Placental pericyte (primary cell): ENCODE data around the gene HSPB9. TPM values are rescaled to one million over a fixed set of nuclear protein-coding genes. Genes with fewer than 3 reads are reported as not detected.

ENCODE experiments used
- total RNA-seq: library from RNA; depleted of rRNA; stranded (reverse); fragments of >200 nt; gene quantifications from 2 replicates; pipeline ENCODE4 v1.2.3, GENCODE V29; 2012

The HSPB9 gene, protein sequence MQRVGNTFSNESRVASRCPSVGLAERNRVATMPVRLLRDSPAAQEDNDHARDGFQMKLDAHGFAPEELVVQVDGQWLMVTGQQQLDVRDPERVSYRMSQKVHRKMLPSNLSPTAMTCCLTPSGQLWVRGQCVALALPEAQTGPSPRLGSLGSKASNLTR
- not detected in 2 replicates for total RNA-seq

DNA sequence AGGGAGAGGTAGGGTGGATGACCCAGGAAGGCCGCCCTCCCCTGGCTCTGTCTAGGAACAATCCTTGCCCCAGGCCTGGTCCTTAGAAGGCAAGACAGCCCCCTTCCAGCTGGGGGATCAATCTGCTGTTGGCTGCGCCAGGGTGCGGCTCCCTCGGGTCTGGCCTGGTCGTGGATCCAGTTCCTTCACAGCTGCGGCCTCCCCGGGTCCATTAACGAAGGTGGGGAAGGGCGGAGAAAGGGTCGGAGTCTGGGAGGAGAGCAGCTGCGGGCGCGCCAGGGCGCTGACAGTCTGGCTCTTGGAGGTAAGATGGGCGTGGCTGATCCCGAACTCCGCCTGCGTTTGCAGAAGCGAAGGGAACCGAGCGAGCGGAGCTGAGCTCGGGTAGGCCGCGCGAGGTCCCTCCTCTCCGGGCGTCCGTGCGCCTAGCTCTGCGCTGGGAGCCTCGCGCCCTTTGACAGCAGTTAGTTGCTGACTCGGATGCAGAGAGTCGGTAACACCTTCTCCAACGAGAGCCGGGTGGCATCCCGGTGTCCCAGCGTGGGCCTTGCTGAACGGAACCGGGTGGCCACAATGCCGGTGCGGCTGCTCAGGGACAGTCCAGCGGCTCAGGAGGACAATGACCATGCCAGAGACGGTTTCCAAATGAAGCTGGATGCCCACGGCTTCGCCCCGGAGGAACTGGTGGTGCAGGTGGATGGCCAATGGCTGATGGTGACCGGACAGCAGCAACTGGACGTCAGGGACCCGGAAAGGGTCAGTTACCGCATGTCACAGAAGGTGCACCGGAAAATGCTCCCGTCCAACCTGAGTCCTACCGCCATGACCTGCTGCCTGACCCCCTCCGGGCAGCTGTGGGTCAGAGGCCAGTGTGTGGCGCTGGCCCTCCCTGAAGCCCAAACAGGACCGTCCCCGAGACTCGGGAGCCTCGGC is at the start of gene HSPB9:
Gene HSPB9, plus strand, starts transcription at position 434 of the 933 bp plus-strand sequence. Its CDS starts 47 bp downstream, at position 481.

DNA sequence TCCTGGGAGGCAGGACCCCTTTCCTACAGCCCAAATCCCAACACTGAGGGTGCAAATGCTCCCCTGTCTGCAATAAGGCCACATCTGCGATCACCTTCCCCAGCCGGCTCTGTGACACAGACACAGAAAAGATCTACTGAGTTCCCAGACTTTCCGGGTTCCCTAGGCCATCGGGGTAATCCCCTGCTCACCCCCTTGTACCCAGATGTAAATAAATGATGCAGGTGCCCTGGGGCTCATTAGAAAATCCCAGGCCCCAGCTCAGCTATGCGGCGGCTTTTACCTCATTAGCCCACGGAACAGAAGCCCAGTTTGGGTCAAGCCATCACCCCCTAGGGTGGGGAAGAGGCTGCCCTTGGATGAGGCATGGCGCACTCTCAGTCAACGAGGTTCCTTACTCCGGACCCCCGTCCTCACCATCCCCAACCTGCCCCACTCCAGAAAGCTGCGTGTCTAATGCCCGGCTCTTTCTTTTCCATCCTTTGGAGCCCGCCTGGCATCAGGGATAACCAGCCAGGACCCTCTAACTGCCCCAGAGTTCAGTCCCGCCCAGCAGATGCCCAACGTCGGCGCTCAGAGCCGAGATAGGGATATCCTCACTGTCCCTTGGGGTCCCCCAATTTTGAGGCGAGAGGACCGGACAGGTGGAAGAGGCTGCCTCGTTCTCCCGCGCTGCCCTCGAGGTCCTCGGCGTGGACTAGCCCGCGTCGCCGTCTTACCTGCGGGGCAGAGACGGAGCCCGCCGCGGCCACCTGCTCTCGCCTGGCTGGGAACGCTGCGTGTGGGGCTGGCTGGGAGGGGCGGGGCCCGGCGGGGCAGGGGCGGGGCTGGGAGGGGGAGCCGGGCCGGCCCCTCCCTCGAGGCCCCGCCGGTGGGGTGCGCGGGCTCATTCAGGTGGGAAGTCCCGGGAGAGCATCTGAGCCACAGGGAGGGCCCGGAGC is 24.6 kb upstream of the HSPB9 start, which contains the start of gene ZNF385C:
Gene ZNF385C, minus strand, starts transcription at position 783 of the 941 bp plus-strand sequence. CDS start 35,417 bp downstream, outside the sequence.

GRCh38 chr17:42112552-42113176 is 9.9 kb upstream of the HSPB9 start, which contains the start of gene DHX58:
DHX58 (minus strand) TSS chr17:42112714; CDS start chr17:42111892, 822 bp downstream.

DNA sequence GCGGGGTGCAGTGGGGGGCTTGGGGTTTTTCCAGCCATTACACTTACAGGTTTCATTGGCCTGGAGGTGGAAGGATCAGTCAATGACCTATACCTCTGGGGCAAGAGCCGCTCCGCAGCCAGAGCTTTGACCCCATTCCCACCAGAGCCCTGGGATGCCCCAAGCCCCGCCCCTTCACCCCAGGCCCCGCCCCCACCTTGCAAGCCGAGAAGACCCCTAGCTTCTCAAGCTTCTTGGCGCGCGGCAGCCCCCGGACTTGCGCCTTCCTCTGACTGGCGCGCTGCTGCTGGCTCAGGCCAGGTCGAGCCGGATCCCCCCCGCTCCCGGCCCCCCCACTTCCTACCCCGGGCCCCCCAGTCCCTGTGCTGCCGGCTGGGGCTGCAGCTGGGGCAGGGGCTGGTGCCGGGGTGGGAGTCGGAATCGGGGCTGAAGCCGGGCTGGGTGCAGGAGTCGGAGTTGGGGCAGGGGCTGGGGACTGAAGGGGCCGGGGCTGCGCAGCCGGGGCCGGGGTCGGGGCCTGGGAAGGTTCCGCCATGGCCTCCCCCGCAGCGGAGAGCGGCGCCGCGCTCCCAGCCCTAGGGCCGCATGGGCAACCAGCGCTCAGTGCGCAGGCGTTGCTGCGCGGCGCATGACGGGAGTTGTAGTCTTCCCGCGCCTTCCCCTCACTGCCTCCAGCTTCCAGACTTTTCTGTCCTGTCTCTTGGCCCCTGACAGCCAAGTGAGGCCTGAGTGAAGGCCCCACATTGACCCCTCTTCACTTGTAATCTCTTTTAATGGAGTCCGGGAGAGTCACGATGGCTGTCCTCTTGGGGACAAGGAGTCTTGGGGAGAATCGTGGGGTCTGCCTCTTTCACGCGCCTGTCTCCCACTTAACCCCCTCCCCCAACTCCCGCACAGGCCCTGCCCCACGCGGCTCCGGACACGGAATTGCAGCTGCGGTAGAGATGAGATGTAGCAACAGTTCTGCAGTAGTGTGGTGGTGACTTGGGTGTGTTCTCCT is 1.5 kb upstream of the HSPB9 start, which contains the start of gene KAT2A:
Gene KAT2A, minus strand, starts transcription at position 598 of the 1,000 bp plus-strand sequence. Its CDS starts 63 bp downstream, at position 535.

Other genes starting within 250 kb of the HSPB9 start
- gene ACLY, start 203.9 kb upstream of the HSPB9 start, total RNA-seq = 417 and 421 TPM in 2 replicates
- 0.57 and 1.3 TPM in 2 replicates for gene ODAD4, start 192.2 kb upstream of the HSPB9 start, total RNA-seq
- 59.5 and 98.2 TPM in 2 replicates for gene CNP, start 156.0 kb upstream of the HSPB9 start, total RNA-seq
- 80.7 and 97.4 TPM in 2 replicates for gene DNAJC7, start 105.4 kb upstream of the HSPB9 start, total RNA-seq
- 55.8 and 60.4 TPM in 2 replicates for gene NKIRAS2, start 102.7 kb upstream of the HSPB9 start, total RNA-seq
- gene C17orf113, start 72.2 kb upstream of the HSPB9 start, total RNA-seq = under 0.01 and 0.22 TPM in 2 replicates
- gene ZNF385C, start 24.3 kb upstream of the HSPB9 start, total RNA-seq = not detected in 2 replicates
- gene DHX58, start 10.1 kb upstream of the HSPB9 start, total RNA-seq = 9.6 and 21.2 TPM in 2 replicates
- gene KAT2A, start 1.4 kb upstream of the HSPB9 start, total RNA-seq = 7.2 and 15.7 TPM in 2 replicates
- gene RAB5C, start 32.2 kb downstream of the HSPB9 start, total RNA-seq = 89.5 and 141 TPM in 2 replicates
- not detected in 2 replicates for gene KCNH4, start 58.3 kb downstream of the HSPB9 start, total RNA-seq
- not detected in 2 replicates for gene HCRT, start 62.6 kb downstream of the HSPB9 start, total RNA-seq
- gene GHDC, start 71.7 kb downstream of the HSPB9 start, total RNA-seq = 15.6 and 21.0 TPM in 2 replicates
- gene STAT5B, start 153.6 kb downstream of the HSPB9 start, total RNA-seq = 24.5 and 28.9 TPM in 2 replicates
- 4.6 and 7.7 TPM in 2 replicates for gene STAT5A, start 165.7 kb downstream of the HSPB9 start, total RNA-seq